ENCODE results near the gene ZBED1.

ZBED1 gene

GRCh38 chrX:2452799-2453198, 48.0 kb downstream of the ZBED1 start:
- no peak for DNase-seq

- DNase-seq, result no peak
Measured at GRCh38 chrX:2452317-2452784, 48.4 kb downstream of the ZBED1 start.

- no peak for DNase-seq
Measured at GRCh38 chrX:2451501-2452316, 49.1 kb downstream of the ZBED1 start.

GRCh38 chrX:2450681-2451080, 50.1 kb downstream of the ZBED1 start:
- no peak for DNase-seq

GRCh38 chrX:2449135-2449886, 51.5 kb downstream of the ZBED1 start:
- DNase-seq, result no peak

- no peak for DNase-seq
Measured at GRCh38 chrX:2447484-2447883, 53.3 kb downstream of the ZBED1 start.

GRCh38 chrX:2446815-2447214, 54.0 kb downstream of the ZBED1 start:
- DNase-seq, result no peak

GRCh38 chrX:2445662-2446623, 54.8 kb downstream of the ZBED1 start:
- DNase-seq, result no peak

GRCh38 chrX:2442694-2443093, 58.1 kb downstream of the ZBED1 start:
- no peak for DNase-seq

GRCh38 chrX:2441466-2441865, 59.3 kb downstream of the ZBED1 start:
- DNase-seq, result no peak

GRCh38 chrX:2439613-2440012, 61.2 kb downstream of the ZBED1 start:
- no peak for DNase-seq

Measured in C1 segment of cervical spinal cord (tissue), 14 donors.